HG03025 (cell line): Measurements from ENCODE around the gene ABCB9.
"Not testable (repeated sequence)": the region's sequence is repeated elsewhere in the genome, so short reads cannot be mapped to it uniquely, and the experiment has no call there.

Source experiments
- ATAC-seq: cut with Tn5 transposase; IDR thresholded peaks from one replicate; pipeline ENCODE4 v1.9.1; 2021; ENCODE audit warnings: mild to moderate bottlenecking, moderate library complexity; ENCODE audit not compliant: unreplicated experiment, low FRiP score

The ABCB9 gene

GRCh38 chr12:122965851-122966742 lies at the start of gene ABCB9:
Gene ABCB9, minus strand, starts transcription at chr12:122966463. Its CDS starts 6,228 bp downstream, at chr12:122960235.
- peak; percentile 57 for ATAC-seq

- not testable (repeated sequence) for ATAC-seq
These were observed 48.2 kb upstream of the ABCB9 start for GRCh38 chr12:123014473-123014872.

- ATAC-seq = no peak
These were observed 47.2 kb upstream of the ABCB9 start for GRCh38 chr12:123013185-123014095.

- no peak for ATAC-seq
These were observed 45.4 kb upstream of the ABCB9 start for GRCh38 chr12:123011701-123012100.

GRCh38 chr12:123010681-123011080 lies 44.4 kb upstream of the ABCB9 start:
- no peak for ATAC-seq

- ATAC-seq = no peak
These were observed 43.8 kb upstream of the ABCB9 start for GRCh38 chr12:123010110-123010509.

GRCh38 chr12:123006977-123007376 lies 40.7 kb upstream of the ABCB9 start:
- ATAC-seq = no peak

- ATAC-seq = no peak
These were observed 38.9 kb upstream of the ABCB9 start for GRCh38 chr12:123005081-123005626.

- no peak for ATAC-seq
These were observed 38.0 kb upstream of the ABCB9 start for GRCh38 chr12:123004287-123004686.

GRCh38 chr12:123003257-123003656 lies 37.0 kb upstream of the ABCB9 start:
- no peak for ATAC-seq

- ATAC-seq = no peak
These were observed 35.2 kb upstream of the ABCB9 start for GRCh38 chr12:123001464-123001863.

- ATAC-seq = no peak
These were observed 34.3 kb upstream of the ABCB9 start for GRCh38 chr12:123000578-123000977.

GRCh38 chr12:122999986-123000420 lies 33.7 kb upstream of the ABCB9 start:
- no peak for ATAC-seq

GRCh38 chr12:122999196-122999946 lies 33.1 kb upstream of the ABCB9 start:
- ATAC-seq = no peak

- no peak for ATAC-seq
These were observed 32.1 kb upstream of the ABCB9 start for GRCh38 chr12:122998316-122998715.

GRCh38 chr12:122997343-122998250 lies 31.3 kb upstream of the ABCB9 start:
- ATAC-seq = no peak

- ATAC-seq = no peak
These were observed 30.5 kb upstream of the ABCB9 start for GRCh38 chr12:122996621-122997342.

GRCh38 chr12:122996188-122996601 lies 29.9 kb upstream of the ABCB9 start:
- no peak for ATAC-seq
